Peyer's patch (tissue), 4 donors: ENCODE measurements around the gene STON2.

Source experiments
- POLR2A ChIP-seq, 2 donors: fragments of 450-650 bp; IDR thresholded peaks; one replicate each; pipeline ENCODE4 v1.5.1; 2017; ENCODE audit warnings: antibody characterized with exemption in 2 of 2, mild to moderate bottlenecking in 2 of 2, moderate library complexity in 2 of 2
- TF ChIP-seq, protein P1 (sequence below), 6 experiments: fragments of 450-650 bp in 4 of 6; fragments of 200-600 bp in 2 of 6; sonication (generic) in 1 of 6; IDR thresholded peaks; one replicate each; pipeline ENCODE4 v1.5.1; 2017 to 2019; ENCODE audit warnings: antibody characterized with exemption in 6 of 6, mild to moderate bottlenecking in 3 of 6, moderate library complexity in 1 of 6

DNA sequence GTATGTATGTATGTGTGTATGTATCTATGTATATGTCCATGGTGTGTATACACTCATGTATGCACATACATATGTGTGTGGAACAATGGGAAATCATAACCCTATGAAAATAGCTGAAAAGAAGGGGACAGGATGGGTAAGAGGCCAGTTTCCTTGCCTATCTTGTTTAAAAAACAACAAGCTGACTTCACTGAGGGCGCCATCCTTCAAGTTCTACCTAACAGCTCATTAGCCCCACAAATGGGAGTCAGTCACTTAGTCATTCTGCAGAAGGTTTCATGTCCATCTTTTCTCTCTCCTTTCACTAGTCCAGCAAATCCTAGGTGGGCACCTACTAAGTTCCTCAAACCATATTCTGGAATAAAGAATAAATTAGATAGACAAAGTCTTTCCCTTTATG lies 14.7 kb downstream of the STON2 start:
- TF ChIP-seq, protein P1, sequence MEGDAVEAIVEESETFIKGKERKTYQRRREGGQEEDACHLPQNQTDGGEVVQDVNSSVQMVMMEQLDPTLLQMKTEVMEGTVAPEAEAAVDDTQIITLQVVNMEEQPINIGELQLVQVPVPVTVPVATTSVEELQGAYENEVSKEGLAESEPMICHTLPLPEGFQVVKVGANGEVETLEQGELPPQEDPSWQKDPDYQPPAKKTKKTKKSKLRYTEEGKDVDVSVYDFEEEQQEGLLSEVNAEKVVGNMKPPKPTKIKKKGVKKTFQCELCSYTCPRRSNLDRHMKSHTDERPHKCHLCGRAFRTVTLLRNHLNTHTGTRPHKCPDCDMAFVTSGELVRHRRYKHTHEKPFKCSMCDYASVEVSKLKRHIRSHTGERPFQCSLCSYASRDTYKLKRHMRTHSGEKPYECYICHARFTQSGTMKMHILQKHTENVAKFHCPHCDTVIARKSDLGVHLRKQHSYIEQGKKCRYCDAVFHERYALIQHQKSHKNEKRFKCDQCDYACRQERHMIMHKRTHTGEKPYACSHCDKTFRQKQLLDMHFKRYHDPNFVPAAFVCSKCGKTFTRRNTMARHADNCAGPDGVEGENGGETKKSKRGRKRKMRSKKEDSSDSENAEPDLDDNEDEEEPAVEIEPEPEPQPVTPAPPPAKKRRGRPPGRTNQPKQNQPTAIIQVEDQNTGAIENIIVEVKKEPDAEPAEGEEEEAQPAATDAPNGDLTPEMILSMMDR (IDR thresholded peaks at IDR 0.05) = no peak
- TF ChIP-seq POLR2A (IDR thresholded peaks at IDR 0.05) = no peak
